Stimulated activated CD8-positive, alpha-beta memory T cell treated with anti-CD3 and anti-CD28 coated beads, Interleukin-12 subunit alpha, Interleukin-12 subunit beta, amount 100 ng/mL, for 24 hours (primary cell): ENCODE measurements around the gene VWA5A.
"Not testable (repeated sequence)": the region's sequence is repeated elsewhere in the genome, so short reads cannot be mapped to it uniquely, and the experiment has no call there.

ENCODE experiments used
- DNase-seq: peaks from one replicate; pipeline ENCODE4 v3.0.0-alpha.2; 2020; ENCODE audit errors: extremely low read depth

The VWA5A gene

DNA sequence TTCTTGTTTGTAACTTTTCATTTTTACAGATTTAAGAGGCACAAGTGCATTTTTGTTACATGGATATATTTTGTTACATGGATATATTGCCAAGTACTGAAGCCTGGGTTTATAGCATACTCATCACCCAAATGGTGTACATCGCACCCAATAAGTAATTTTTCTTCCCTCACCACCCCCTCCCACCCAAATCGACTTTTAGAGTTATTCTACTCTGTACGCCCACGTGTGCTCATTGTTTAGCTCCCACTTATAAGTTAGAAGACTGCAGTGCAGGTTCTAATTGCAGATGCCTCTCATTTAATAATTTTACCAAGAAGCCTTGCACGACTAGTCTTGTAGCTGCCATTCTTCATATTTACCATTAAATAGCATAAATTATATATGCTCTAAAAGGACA is 20.5 kb upstream of the VWA5A start:
- no peak for DNase-seq

DNA sequence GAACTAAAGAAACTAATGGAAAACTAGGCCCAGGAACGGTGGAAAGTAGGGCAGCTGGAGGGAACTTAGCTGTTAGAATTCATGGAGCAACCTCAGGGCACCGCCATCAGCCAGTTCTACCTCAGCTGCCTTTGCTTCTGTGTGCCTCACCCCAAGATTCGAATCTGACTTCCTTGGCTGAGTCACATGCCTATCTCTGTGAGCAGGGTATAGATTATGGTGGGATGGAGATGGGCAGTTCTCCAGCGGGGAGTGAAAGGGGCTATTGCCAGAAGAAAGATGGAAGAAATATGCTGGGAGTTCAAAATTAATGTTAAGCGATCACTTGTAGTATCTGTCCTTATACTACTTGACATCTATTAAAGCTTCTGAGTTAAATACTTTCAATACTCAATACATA is 18.9 kb upstream of the VWA5A start:
- DNase-seq = no peak

DNA sequence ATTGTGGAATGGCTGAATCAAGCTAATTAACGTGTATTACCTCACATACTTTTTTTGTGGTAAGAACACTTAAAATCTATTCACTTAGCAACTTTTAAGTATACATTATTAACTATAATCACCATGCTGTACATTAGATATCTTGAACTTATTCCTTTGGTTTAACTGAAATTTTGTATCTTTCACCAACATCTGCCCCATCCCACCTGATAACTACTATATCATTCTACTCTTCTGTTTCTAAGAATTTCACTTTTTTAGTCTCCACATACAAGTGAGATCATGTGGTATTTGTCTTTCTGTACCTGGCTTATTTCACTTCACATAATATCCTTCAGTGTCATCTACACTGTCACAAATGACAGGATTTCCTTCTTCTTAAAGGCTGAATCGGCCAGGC is 17.1 kb upstream of the VWA5A start:
- DNase-seq = no peak

DNA sequence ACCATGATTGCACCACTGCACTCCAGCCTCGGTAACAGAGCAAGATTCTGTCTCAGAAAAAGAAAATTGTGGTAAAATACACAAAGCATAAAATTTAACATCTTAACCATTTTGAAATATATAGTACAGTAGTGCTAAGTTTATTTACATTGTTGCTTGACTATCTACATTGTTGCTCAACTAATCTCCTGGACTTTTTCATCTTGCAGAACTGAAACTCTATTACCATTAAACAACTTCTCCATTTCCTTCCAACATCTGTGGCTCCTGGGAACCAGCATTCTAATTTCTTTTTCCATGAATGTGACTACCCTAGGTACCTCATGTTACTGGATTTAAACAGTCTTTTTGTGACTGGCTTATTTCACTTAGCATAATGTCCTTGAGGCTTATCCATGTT is 13.5 kb upstream of the VWA5A start:
- no peak for DNase-seq

DNA sequence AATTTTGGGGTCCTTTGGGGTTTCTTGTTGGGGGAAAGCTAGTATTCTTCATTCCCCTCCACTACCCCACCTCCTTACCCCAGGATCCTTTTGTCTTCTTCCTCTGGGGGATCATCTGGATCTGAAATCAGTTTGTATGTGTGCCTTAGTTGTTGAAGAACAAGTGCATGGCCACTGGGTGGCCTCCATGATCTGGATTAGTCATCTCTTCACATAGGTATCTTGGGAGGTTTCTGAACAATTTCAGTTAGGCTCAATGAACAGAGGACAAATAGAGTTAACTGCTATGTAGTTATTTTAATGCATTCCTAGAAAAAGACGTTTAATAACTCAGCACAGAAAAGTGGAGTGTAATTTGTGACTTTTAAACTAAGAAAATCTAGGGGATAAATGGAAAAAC is 7.1 kb upstream of the VWA5A start:
- DNase-seq = no peak

DNA sequence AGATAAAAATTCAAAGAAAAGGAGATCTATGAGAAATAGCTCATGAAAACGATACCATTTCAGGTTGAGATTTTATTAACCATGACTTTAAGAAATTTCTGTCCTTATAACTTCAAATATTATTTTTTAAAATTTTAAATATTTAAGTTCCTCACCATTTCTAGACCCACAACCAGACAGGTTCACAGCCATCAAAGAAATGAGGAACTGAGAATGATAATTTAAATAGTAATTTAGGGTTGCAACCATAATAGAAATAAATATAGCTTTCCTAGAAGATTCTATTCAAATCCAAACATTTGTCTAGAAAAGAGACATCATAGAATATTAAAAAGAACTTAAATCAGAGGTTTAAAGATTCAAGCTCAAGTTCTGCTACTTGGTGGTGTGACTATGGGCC is 5.9 kb upstream of the VWA5A start:
- DNase-seq = no peak

DNA sequence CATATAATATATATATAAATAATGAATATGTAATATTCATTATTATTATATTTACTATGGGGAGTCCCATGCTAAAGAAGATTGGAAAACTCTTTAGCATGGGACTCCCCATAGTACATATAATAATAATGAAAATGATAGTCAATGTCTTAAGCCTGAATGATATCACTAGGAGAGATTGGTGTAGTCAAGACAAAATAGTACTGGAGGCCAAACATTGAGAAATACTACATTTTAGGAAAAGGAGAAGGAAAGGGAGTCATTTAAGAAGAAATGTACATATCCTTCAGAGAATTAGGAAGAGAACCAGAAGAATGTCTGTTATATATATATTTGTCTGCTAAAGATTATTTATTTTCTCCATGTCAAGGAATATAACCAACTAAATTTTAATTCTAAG is 5.0 kb upstream of the VWA5A start:
- no peak for DNase-seq

DNA sequence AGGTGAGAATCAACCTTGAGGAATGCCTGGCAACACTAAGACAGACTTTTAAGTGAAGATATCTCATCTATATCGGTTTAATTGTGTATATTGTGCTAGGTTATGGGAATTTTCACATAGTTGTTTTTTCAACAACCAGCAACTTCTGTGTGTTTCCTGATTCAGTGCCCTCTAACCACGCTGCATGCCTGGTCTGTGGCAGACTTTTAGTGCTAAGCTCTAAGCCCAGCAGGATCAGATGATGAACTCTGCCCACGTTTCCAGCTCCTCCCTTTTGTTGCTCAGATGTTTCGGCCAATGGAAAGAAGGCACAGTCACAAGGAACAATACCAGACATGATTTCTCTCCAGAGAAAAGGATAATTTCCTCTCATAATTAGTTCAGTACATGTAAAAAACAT is 1.4 kb upstream of the VWA5A start:
- DNase-seq = no peak

DNA sequence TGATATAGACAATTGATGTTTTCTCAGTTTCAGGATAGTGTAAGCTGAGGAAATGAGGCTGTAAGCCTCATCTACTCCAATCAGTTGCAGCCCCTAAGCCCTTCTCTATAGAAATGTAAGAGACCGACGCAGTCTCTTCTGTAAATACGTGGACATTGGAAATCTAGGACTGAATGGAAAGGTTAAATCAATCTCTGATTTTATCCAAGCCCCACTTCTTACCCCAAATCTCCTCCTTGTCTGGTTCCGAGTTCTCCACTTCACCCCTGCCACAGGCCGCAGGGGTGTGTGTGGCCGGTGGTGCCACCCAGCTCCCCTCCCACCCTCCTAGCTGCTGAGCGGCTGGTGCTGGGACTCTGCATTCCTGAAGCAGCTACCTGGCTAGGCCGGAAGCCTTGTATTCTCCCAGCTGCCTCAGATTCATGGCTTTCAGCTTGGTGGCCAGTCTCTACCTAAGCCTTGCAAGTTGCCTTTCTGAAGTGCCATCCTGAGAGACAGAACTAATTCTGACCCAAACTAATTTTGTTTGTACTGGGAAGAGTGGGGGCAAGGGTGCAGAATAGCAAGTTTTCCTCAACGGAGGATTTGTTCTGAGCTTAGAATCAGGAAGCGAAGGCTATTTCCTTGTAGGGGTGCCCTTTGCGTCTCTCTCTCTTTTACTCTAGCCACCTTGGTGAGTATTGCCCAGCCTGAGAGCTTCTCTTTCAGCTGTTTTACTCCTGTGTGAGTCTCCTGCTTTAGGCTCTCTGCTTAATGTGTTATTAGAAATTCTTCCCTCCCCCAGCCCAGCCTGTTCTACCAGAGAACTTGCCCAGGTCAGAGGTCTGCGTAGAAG is 749 bp downstream of the VWA5A start:
- no peak for DNase-seq

DNA sequence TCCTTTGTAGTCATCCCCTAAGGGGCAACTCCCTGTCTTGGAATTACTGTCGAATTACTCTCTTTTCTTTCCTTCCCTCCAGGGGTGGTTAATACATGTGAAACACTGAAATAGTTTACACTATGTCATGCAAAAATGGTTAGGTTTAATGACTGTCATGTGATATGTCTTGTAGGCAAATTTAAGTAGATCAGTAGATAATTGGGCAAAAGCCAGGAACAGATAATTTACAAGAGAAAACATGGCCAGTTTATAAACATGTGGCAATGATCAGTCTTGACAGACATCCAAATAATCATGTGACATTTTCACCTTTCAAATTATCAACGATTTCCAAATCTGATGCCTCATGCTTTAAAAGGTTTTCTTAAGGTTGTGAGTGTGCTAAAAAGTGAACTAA is 3.9 kb downstream of the VWA5A start:
- no peak for DNase-seq

DNA sequence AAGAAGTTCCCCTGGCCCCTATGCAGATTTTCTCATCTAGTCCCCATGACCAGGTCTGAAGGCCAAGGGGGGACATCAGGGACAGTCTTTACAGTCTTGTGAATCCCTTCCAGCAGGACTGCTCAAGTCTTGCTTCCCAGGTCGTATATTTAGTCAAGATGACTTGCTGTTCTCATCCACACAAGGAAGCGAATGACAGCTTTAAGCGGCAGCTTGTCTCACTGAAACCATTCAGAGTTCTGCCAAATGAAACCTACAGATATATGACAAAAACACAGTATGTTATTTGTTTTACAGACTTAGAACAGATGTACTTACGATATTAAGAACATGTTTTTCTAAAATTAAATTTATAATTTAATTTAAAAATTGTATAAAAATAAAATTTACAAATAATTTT is 5.6 kb downstream of the VWA5A start:
- no peak for DNase-seq

DNA sequence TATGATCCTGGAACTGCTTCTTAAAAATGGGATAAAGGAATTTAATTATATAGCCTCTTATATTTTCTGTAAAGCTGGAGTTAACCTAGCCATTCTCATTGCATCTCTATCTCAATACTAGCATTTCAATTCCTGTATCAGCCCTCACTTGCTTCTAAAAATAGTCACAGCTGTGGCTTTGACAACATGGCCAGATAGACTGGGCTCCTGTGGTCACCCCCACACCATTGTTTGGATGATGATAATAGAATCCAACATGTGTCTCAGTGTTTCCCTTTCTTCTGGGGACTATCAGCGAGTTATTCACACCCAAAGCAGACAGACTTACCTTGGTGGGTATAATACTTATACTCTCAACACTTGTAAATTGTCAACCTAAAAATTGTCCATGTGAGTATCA is 6.9 kb downstream of the VWA5A start:
- no peak for DNase-seq

DNA sequence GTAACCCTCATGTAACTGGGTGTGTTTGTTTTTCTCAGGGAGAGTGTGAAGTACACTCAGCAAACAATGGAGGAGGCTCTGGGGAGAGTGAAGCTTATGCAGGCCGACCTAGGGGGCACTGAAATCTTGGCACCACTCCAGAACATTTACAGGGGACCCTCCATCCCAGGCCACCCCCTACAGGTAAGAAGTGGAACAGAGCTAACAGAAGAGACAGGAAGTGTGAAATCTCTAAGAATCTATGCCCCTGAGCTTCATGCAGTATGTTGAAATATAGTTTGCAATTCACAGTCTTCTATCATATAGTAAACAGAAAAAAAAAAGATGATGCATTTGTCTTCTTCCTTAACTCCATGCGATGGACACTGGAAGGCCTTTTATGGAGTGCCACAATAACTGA is 8.4 kb downstream of the VWA5A start:
- no peak for DNase-seq

DNA sequence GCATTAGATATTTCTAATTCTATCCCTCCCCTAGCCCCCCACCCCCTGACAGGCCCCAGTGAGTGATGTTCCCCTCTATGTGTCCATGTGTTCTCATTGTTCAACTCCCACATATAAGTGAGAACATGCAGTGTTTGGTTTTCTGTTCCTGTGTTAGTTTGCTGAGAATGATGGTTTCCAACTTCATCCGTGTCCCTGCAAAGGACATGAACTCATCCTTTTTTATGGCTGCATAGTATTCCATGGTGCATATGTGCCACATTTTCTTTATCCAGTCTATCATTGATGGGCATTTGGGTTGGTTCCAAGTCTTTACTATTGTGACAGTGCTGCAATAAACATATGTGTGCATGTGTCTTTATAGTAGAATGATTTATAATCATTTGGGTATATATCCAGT is 11.9 kb downstream of the VWA5A start:
- not testable (repeated sequence) for DNase-seq

DNA sequence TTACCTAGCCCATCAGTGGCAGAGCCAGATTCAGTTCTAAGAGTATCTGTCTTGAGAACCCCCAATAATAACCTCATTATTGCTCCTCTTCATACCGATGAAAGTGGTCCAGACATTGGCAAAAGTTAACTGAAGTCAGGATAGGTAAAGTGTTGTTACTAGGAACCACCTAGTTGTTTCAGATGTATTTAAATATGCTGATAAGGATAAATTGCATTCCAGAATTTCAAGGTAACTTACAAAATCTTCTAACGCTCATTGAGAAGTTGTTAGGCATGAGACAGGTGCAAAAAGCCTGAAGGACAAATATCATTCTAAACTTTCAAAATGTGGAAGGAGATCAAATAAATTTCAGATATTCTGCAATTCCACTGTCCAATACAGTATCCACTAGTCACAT is 27.8 kb downstream of the VWA5A start:
- no peak for DNase-seq

DNA sequence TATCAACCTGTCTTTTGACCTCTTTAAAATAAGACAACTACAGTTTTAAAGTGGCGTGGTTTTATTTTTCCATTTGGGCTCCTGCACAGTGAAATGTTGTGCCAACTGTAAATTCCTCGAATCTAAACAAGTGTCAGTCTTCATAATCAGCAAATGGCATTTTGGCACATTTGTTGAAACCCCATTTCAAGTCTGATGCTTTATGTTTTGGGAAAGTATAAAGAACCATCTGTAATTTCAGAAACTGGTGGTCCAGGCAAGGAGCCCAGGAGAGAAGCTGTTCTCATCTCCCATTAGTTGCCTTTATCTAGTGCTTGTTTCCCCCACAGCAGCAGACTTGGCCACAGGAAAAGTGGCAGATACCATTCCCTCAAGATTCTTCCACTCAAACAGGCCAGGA is 32.7 kb downstream of the VWA5A start:
- DNase-seq = no peak

DNA sequence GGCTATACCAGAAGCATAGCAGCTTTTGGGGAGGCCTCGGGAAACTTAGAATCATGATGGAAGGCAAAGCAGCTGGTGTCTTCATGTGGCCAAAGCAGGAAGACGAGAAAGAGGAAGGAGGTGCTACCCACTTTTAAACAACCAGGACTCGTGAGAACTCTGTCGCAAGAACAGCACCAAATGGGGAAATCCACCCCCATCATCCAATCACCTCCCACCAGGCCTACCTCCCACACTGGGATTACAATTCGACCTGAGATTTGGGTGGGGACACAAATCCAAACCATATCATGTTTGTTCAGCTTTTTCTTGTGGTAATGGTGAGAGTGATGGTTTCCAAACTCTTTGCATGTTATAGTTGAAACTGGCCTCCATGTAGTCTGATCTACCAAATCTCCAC is 35.4 kb downstream of the VWA5A start:
- DNase-seq = no peak

DNA sequence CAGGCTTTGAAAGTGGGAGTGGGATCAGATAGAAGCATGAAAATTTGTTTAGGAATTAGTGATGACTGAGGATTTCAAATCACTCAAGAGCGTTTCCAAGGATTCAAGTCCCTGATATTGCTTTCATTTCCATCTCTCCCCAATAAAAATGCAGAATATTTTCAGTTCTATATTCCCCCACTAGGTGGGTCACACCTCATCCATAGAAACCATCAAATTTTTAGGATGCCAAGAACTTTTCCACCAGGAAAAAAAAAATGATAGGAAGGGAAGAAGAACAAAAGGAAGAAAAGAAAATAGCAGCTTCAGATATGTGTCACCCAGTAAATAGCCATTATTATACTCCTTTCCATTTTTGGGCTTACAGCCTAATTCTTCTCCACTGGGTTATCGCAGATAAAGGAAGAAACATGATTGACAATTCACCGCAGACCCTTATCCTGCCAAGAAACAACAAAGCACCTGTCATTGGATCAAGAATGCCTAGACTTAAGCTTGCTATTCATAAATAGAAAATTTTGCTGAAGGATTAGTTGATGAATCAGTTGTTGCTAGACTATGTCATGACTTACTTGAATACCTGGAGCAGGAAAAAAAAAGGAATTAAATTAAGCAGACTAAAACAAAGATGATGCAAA is 37.6 kb downstream of the VWA5A start:
- no peak for DNase-seq

DNA sequence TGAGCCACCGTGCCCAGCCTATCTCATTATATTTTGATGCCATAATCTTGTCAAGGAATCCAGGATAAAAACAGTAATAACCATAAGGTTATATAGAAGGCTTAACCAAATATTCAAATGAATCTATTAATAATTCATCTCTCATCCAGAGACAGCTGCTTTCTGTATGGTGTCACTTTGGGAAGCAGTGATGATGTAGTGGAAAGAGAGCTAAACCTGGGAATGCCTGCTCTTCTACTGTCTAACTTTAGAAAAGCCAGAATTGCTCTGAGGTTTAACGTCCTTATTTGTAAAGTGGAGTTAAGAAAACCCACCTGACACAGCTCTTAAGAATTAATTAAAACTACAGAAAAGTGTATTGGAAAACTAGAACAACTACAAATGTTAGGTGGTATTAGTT is 38.6 kb downstream of the VWA5A start:
- DNase-seq = no peak

DNA sequence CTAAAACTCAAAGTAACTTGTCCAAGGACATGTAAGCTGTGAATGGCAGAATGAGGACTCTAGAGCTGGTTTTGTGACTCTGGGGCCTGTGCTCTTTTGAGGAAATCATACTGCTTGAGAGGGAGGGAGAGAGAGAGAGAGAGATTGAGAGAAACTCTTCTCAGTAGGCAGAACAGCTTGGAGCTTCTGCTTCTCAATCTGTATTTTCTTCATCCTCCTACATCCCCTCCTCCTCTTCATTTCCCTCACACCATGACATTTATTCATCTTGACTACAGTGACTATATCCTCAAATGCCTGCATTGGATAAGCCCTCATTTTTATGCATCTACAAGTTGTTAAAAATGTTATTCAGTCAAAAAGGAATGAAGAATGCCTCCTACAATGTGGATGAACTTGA is 44.2 kb downstream of the VWA5A start:
- no peak for DNase-seq

DNA sequence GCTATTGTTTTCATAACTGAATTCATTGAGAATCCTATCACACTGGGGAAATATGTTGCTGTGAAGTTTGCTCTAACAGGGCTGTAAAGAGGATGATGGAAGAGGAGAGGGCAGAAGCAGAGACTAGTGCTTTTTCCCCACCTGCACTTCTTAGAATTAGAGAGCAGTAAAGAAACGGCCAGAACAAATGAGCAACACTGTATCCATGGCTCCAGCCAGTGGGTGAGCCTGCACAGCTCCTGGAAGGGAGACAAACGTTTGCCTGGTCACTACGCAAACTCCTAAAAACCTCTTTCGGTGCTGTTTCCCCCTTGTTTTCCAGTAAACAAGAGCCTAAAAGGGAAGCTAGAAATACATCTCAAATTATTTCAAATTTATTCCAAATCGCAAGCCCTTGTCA is 45.7 kb downstream of the VWA5A start:
- no peak for DNase-seq

DNA sequence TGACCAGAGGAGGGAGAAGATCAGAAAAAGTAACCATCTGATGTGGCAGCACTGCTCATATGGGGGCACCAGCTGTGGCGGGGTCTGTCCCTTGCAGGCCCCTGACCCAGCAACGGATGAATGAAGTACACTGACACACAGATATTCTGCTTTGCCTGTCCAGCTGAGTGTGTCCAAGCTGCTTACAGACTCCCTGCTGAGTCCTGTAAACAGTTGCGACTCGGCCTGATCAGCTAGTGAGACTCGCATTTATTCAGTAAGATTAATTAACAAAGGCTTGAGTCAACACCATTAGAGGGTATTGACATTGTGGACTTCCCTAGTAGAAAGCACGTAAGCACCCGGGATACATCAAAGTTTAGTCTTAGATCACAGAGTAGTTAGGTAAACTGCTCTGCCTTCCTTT is 52.6 kb downstream of the VWA5A start:
- DNase-seq = no peak

DNA sequence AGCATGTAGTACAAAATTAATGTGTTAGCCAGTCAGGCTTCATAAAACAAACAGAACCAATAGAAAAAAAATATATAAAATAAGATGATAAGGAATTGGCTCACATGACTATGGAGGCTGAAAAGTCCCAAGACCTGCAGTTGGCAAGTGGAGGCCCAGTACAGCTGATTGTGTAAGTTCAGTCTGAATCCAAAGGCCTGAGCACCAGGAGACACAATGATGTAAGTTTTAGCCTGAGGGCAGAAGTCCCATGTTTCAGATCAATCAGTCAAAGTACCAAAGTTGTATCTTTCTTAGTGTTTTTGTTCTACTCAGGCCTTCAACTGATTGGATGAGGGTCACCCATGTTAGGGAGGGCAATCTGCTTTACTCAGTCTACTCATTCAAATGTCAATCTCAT is 53.5 kb downstream of the VWA5A start:
- no peak for DNase-seq

DNA sequence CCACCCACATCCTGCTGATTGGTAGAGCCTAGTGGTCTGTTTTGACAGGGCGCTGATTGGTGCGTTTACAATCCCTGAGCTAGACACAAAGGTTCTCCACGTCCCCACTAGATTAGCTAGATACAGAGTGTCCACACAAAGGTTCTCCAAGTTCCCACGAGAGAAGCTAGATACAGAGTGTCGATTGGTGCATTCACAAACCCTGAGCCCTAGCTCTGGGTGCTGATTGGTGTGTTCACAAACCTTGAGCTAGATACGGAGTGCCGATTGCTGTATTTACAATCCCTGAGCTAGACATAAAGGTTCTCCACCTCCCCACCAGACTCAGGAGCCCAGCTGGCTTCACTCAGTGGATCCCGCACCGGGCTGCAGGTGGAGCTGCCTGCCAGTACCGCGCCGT is 55.1 kb downstream of the VWA5A start:
- DNase-seq = not testable (repeated sequence)
